Inferior parietal cortex (tissue), 1 donor: ENCODE measurements around the gene TNFRSF1A.

Experiments
- DNase-seq: peaks from one replicate; pipeline ENCODE4 v3.0.0-alpha.2; 2016; ENCODE audit errors: extremely low spot score

The TNFRSF1A gene

GRCh38 chr12:6341417-6342139 is at the start of gene TNFRSF1A:
Gene TNFRSF1A (minus strand): TSS chr12:6342076. CDS start chr12:6341814, 262 bp downstream.
- peak; percentile 43 for DNase-seq

- DNase-seq: no peak
Measured at GRCh38 chr12:6391013-6391412, 49.1 kb upstream of the TNFRSF1A start.

- DNase-seq: no peak
Measured at GRCh38 chr12:6390084-6390799, 48.4 kb upstream of the TNFRSF1A start.

GRCh38 chr12:6387541-6387940 is 45.7 kb upstream of the TNFRSF1A start:
- DNase-seq: no peak

- no peak for DNase-seq
Measured at GRCh38 chr12:6386491-6386890, 44.6 kb upstream of the TNFRSF1A start.

- DNase-seq: no peak
Measured at GRCh38 chr12:6386038-6386437, 44.2 kb upstream of the TNFRSF1A start.

- no peak for DNase-seq
Measured at GRCh38 chr12:6384499-6385436, 42.9 kb upstream of the TNFRSF1A start.

- DNase-seq: peak; percentile 31
Measured at GRCh38 chr12:6383572-6384498, 42.0 kb upstream of the TNFRSF1A start, which contains the start of gene LTBR. Gene LTBR (plus strand): TSS chr12:6384162. CDS start chr12:6384359, 197 bp downstream.

- DNase-seq: no peak
Measured at GRCh38 chr12:6382982-6383381, 41.1 kb upstream of the TNFRSF1A start.

GRCh38 chr12:6382371-6382770 is 40.5 kb upstream of the TNFRSF1A start:
- DNase-seq: no peak

- no peak for DNase-seq
Measured at GRCh38 chr12:6380141-6381121, 38.6 kb upstream of the TNFRSF1A start.

- DNase-seq: no peak
Measured at GRCh38 chr12:6378709-6379472, 37.0 kb upstream of the TNFRSF1A start.

- DNase-seq: no peak
Measured at GRCh38 chr12:6377667-6377994, 35.8 kb upstream of the TNFRSF1A start.

GRCh38 chr12:6376870-6377666 is 35.2 kb upstream of the TNFRSF1A start:
- DNase-seq: no peak

- DNase-seq: no peak
Measured at GRCh38 chr12:6376079-6376869, 34.4 kb upstream of the TNFRSF1A start.

GRCh38 chr12:6375269-6376078 is 33.6 kb upstream of the TNFRSF1A start, which contains the start of gene SCNN1A:
Gene SCNN1A (minus strand): TSS chr12:6375563. CDS start chr12:6374783, 780 bp downstream.
- DNase-seq: no peak
